ENCODE measurements around the gene SHROOM4.

SHROOM4 gene

DNA sequence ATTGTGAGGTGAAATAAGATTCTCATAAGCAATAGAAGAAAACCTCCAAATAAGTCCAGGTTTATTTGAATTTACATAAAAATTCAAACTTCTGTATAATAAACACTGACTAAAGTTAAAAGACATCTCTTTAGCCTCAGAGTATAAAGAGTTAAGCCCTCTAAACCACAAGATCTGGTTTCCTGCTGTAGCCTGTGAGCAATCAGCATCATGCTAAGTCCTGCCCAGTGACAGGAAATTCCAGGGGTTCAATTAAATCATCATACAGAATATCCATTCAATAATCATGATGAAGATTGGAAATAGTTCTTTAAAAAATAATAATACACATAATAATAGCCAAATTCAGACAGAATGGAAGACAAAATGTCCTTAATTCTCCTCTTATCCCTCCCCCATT, 204.2 kb downstream of the SHROOM4 start:
- peak; percentile 13 for DNase-seq

GRCh38 chrX:50606300-50606950, 207.6 kb downstream of the SHROOM4 start:
- DNase-seq = no peak

GRCh38 chrX:50596056-50596455, 217.9 kb downstream of the SHROOM4 start:
- no peak for DNase-seq

DNA sequence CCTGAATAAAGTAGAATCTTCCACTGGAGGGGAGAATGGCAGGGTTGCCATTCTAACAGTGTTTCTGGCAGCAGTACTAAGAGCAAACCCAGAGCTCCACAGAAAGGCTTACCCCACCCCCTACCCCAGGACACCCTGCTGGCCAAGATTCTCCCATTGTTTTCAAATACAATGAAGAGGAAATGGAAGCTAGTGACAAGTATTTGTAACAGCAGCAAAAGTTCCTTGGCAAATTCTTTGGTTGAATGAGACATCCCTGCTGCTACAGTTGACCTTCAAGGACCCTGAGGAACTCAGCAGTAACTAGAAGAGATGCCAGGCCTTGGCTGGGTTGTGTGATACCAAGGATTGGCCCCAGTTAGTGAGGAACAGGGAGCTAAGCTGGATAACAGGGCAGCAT, 219.2 kb downstream of the SHROOM4 start:
- no peak for DNase-seq

DNA sequence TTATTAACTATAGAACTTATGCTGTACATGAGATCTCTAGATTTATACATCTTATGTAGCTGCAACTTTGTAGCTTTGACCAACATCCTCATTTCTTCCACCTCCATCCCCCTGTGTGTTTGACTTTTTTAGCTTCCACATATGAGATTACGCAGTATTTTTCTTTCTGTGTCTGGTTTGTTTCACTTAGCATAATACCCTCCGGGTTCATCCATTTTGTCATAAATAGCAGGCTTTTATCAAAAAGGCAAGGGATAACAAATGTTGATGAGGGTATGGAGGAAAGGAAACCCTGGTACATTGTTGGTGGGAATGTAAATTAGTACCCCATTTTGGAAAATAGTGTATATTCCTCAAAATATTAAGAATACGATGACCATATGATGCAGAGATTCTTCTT, 227.0 kb downstream of the SHROOM4 start:
- no peak for DNase-seq

GRCh38 chrX:50586407-50586806, 227.6 kb downstream of the SHROOM4 start:
- no peak for DNase-seq

DNA sequence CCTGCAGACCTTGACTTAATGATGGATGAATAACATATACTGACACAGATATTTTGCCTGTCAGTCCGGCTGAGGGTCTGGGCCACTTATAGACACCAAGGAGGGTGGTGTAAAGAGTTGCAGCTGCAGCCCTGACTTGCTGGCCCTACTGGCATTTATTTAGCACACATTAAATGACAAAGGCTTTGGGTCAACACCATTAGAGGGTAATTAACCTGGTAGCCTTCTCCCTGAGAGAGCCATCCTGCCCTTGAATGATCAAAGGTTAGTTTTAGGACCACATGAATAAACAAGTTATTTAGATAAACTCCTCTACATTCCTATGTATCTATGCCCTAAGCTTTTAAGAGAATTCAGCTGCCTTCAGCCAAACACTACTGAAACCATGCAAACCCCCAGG, 232.6 kb downstream of the SHROOM4 start:
- DNase-seq = no peak

DNA sequence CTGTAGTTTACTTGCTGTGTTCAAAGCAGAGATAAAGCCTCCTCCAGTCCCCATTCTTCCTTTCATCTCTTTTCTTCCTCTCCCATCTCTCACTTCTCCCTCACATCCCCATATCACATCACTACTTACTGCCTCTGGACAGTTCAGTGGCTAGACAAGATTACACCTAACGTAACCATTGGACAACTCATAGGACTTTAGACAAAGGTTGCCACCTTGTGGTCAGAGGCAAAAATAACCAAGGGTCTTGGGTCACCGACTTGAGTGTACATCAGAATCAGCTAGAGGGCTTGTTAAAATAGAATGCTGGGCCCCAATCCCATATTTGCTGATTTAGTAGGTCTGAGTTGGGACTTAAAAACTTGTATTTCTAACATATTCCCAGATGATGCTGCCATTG, 234.0 kb downstream of the SHROOM4 start:
- peak; percentile 29 for DNase-seq

GRCh38 chrX:50577326-50577725, 236.7 kb downstream of the SHROOM4 start:
- DNase-seq = no peak

GRCh38 chrX:50567636-50568035, 246.4 kb downstream of the SHROOM4 start:
- DNase-seq = no peak

- no peak for DNase-seq
Measured at GRCh38 chrX:50565718-50566117, 248.3 kb downstream of the SHROOM4 start.
